NCI-H1694 (cell line): ENCODE data around the gene TESMIN.

Source experiments
- DNase-seq: peaks from one replicate; lab custom pipeline; 2025; lab: John Stamatoyannopoulos, UW

The TESMIN gene

GRCh38 chr11:68683536-68684384, 67.6 kb downstream of the TESMIN start:
- no peak for DNase-seq

GRCh38 chr11:68683121-68683520, 68.2 kb downstream of the TESMIN start:
- DNase-seq = no peak

GRCh38 chr11:68682531-68682961, 68.8 kb downstream of the TESMIN start:
- no peak for DNase-seq

GRCh38 chr11:68680541-68681231, 70.6 kb downstream of the TESMIN start:
- DNase-seq = no peak

- DNase-seq = no peak
Observed at GRCh38 chr11:68678031-68678441, 73.3 kb downstream of the TESMIN start.

GRCh38 chr11:68677432-68677831, 73.9 kb downstream of the TESMIN start:
- no peak for DNase-seq

- DNase-seq = no peak
Observed at GRCh38 chr11:68674461-68674860, 76.9 kb downstream of the TESMIN start.

GRCh38 chr11:68673991-68674390, 77.3 kb downstream of the TESMIN start:
- no peak for DNase-seq

GRCh38 chr11:68673306-68673945, 77.9 kb downstream of the TESMIN start:
- DNase-seq = no peak

GRCh38 chr11:68670208-68670992, 80.9 kb downstream of the TESMIN start:
- DNase-seq = no peak

GRCh38 chr11:68669301-68670090, 81.8 kb downstream of the TESMIN start:
- DNase-seq = no peak

GRCh38 chr11:68667511-68668500, 83.5 kb downstream of the TESMIN start:
- no peak for DNase-seq

GRCh38 chr11:68666849-68667248, 84.5 kb downstream of the TESMIN start:
- DNase-seq = no peak

- DNase-seq = no peak
Observed at GRCh38 chr11:68665436-68665835, 85.9 kb downstream of the TESMIN start.

- DNase-seq = no peak
Observed at GRCh38 chr11:68664906-68665305, 86.4 kb downstream of the TESMIN start.

- no peak for DNase-seq
Observed at GRCh38 chr11:68664141-68664540, 87.2 kb downstream of the TESMIN start.

- DNase-seq = no peak
Observed at GRCh38 chr11:68663482-68664010, 87.8 kb downstream of the TESMIN start.

- DNase-seq = no peak
Observed at GRCh38 chr11:68661697-68662603, 89.4 kb downstream of the TESMIN start.

- no peak for DNase-seq
Observed at GRCh38 chr11:68661014-68661413, 90.3 kb downstream of the TESMIN start.
